Measurements from ENCODE around the gene GLYR1.
"Not testable (repeated sequence)": the region's sequence is repeated elsewhere in the genome, so short reads cannot be mapped to it uniquely, and the experiment has no call there.

The GLYR1 gene

DNA sequence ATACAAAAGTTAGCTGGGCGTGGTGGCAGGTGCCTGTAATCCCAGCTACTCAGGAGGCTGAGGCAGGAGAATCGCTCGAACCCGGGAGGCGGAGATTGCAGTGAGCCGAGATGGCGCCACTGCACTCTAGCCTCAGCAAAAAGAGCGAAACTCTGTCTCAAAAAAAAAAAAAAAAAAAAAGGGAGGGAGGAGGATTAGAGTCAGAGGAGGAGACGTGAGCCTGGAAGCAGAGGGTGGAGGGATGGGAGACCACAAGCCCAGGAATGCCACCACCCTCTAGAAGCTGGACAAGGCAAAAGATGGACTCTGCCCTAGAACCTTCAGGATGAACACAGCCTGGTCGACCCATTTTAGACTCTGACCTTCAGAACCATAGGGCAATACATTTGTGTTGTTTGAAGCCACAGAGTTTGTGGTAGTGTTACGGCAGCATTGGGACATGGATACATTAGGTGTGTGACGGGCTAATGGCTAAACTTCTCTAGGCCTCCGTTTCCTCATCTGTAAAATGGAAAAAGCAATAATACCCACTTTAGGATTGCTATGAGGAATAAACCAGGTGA lies 54.1 kb downstream of the GLYR1 start:
- no peak for DNase-seq (ENCODE audit: low read depth in 1 of 2, low spot score in 1 of 2)

DNA sequence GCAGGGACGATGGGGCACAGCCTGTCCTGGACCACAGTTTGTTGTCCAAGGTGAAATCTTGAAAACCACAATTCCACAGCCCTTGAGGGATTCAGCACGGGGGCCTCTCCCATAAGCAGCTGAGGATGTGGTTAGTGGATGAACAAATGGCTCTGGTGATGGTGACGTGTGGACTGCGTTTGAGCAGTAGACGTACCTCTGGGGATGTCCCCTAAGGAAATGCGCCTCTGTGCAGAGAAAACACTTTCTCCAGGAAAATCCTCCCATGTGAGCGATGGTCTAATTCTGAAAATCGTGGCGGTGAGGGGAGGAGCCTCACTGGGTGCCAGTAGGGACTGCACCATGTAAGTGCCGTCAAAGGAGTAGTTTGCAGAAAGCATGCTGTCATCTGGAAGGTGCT lies 56.2 kb downstream of the GLYR1 start:
- DNase-seq (ENCODE audit: low read depth in 1 of 2, low spot score in 1 of 2): no peak

DNA sequence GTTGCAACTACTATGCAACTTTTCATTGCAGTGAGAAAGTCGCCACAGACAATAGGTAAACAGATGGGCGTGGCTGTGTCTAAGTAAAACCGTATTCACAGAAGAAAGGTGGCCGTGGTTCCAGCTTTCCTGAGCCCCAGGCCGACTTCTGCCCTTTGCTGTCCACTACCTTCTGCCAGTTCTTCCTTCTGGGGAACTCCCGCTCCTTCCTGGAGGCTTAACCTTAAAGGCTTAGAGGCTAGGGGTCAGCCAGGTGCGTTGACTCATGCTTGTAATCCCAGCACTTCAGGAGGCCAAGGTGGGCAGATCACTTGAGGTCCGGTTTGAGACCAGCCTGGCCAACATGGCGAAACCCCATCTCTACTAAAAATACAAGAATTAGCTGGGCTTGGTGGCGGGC lies 56.8 kb downstream of the GLYR1 start:
- DNase-seq (ENCODE audit: low read depth in 1 of 2, low spot score in 1 of 2): no peak

DNA sequence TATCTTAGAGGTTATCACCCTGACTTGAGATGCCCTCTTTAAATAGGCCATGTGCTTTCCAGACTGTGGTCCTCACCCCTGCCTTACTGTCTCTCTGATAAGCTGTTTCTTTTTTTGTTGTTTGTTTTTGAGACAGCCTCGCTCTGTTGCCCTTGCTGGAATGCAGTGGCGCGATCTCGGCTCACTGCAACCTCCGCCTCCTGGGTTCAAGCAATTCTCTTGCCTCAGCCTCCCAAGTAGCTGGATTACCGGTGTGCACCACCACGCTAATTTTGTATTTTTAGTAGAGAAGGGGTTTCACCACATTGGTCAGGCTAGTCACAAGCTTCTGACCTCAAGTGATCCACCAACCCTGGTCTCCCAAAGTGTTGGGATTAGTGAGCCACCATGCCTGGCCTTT lies 58.2 kb downstream of the GLYR1 start:
- DNase-seq (ENCODE audit: low read depth in 1 of 2, low spot score in 1 of 2): no peak

DNA sequence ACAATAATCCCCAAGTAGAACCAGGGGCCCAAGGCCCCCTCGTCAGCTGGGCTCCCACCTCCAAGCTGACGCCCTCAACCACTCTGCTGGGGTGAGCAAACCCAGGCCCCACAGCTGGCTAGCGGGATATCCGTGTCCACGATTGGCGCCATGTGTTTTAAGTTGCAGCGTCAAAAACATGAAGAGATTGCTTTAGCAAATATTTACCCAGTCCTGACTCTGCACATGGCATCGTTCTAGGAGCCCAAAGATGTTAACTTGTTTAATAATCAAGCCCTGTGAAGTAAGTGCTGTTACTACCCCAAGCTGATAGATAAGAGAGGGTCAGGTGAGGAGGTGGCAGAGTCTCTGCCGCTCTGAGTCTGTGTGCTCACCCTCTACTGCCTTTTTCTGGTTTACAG lies 58.6 kb downstream of the GLYR1 start:
- DNase-seq (ENCODE audit: low read depth in 1 of 2, low spot score in 1 of 2): no peak

DNA sequence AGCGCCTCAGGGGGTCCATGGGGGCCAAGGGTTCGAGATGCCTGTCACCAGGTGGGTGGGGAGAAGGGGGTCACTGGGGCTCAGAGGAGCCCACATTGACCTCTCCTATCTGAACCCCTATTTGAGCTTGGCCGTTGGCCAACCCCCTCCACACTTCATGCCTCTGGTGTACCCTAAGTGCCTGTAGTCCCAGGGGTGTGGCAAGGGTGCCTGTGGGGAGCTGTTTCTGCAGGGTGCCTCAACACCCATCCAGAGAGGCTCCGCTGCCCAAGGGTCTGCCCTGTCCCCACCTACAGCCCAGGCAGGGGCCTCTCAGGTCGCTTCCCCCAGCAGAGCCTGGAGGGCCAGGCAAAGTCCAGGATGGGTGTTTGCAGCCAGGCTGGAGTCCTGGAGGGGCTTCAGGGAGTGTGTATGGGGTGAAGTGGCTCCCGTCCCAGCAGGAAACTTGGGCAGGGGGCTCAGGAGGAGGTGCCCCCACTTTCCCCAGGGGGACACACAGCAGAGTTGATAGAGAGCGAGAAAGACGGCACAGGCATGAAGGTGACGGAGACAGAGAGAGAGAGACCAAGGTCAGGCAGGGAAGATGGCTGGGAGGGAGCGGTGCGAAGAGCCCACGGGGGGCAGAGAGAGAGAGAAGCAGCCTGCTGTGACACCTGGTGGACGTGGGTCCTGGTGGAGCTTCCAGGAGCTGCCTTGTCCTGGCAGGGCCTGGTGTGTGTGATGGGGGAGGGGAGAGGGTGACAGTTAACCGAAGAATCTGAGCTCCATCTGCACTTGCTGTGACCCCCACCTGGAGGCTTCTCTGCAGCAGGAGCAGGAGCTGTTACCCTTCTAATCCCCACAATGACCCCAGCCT lies 59.2 kb downstream of the GLYR1 start, which contains the start of gene SEPTIN12:
Gene SEPTIN12, minus strand, starts transcription at position 719 of the 856 bp plus-strand sequence. Its CDS starts 700 bp downstream, at position 19.
- DNase-seq (ENCODE audit: low read depth in 1 of 2, low spot score in 1 of 2): no peak

DNA sequence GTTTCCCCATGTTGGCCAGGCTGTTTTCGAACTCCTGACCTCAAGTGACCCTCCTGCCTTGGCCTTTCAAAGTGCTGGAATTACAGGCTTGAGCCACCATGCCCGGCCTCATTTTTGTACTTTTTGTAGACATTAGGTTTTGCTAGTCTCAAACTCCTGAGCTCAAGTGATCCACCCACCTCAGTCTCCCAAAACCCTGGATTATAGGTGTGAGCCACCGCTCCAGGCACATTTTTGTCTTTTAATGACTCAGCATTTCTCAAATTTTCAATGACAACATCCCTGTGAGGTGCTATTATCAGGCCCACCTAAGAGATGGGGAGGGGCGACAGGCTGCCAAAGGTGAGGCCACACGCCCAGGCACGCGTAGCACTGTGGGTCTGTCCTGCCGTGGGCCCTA lies 60.0 kb downstream of the GLYR1 start:
- no peak for DNase-seq (ENCODE audit: low read depth in 1 of 2, low spot score in 1 of 2)

DNA sequence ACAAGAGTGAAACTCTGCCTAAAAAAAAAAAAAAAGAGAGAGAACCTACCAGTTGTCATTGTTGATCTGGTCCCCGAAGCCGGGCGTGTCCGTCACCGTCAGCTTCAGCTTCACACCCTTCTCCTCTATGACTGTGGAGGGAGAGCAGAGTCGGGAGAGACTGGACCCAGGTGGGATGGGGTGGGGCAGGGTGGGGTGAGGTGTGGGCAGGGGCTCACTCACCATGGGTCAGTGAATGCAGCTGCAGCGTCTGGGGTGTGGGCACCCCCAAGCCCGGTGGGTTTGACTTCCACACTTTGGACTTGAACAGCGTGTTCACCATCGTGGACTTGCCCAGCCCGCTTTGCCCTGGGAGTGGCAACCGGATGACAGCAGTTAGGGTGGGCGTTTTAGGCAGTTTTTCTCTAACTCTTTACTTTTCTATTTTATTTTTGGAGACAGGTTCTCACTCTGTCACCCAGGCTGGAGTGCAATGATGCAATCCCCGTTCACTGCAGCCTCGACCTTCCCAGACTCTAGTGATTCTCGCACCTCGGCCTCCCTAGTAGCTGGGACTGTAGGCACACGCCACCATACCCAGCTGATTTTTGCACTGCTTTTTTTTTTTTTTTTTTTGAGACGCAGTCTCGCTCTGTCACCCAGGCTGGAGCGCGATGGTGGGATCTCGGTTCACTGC lies 61.2 kb downstream of the GLYR1 start:
- DNase-seq (ENCODE audit: low read depth in 1 of 2, low spot score in 1 of 2): no peak

DNA sequence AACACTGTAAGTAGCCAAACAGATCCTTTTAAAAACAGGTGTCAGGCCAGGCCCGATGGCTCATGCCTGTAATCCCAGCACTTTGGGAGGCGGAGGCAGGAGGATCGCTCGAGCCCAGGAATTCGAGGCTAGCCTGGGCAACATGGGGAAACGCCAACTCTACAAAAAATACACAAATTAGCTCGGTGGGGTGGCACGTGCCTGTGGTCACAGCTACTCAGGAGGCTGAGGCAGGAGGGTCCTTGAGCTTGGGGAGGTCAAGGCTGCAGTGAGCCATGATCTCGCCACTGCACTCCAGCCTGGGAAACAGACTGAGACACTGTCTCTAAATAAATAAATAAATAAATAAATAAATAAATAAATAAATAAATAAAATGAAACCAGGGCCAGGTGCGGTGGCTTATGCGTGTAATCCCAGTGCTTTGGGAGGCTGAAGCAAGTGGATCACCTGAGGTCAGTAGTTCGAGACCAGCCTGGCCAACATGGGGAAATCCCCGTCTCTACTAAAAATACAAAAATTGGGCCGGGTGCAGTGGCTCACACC lies 62.6 kb downstream of the GLYR1 start:
- not testable (repeated sequence) for DNase-seq (ENCODE audit: low read depth in 1 of 2, low spot score in 1 of 2)

DNA sequence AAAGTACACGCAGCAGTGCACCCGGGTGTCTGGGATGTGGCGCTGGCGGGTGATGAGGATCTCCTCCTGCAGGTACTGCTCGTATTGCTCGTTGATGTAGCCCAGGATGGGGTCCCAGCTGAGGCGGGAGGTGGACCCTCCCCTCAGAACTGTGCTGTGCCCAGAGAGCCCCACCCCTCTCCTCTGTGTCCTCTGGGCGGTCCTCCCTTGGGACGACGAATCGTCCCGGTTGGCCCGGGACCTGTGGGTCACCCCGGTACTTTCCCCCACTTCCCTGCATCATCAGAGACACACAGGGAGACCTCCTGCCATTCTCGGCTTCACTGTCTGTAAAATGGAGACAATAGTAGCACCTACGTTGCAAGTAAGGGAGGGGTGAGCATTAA lies 63.1 kb downstream of the GLYR1 start:
- no peak for DNase-seq (ENCODE audit: low read depth in 1 of 2, low spot score in 1 of 2)

DNA sequence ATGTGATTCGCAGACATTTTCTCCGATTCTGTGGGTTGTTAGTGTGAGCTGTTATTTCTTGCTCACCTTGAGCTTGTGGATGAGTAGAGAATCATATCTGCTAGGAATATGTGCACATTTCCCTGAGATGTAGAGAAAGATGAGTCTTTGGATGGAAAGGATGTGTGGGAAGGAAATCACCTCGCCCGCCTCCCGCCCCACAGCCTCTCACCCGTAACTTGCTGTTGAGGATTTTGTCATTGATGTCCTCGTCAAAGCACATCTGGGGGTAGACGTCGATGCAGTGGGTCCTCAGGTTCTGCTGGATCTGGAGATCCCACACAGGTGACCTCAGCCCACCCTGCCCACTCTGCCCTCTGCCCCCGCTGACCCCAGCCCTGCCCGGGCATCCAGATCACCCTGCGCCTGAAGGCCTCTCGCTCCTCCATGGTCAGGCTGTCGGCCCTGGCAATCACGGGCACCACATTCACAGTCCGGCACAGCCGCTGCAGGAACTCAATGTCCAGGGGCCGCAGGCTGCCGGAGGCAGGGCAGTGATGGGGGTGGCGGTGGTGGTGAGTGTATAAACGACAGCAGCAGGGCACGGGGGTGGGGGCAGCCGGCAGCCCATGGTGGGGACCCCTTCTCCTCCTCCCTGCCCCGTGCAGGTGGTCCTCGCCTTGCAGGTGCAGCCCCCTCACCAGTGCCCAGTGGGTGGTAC lies 63.7 kb downstream of the GLYR1 start:
- no peak for DNase-seq (ENCODE audit: low read depth in 1 of 2, low spot score in 1 of 2)

DNA sequence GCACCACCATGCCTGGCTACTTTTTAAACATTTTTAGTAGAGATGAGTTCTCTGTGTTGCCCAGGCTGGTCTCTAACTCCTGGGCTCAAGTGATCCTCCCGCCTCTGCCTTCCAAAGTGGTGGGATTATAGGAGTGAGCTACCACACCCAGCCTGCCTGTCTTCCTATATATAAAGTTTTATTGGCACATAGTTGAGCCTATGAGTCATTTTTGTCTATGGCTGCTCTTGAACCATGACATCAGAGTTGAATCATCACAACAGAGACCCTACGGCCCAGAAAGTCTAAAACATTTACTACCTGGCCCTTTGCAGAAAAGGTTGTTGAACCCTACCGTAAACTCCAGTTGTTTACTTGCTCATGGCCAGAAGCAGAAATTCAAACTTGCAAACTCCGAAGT lies 66.9 kb downstream of the GLYR1 start:
- DNase-seq (ENCODE audit: low read depth in 1 of 2, low spot score in 1 of 2): no peak

DNA sequence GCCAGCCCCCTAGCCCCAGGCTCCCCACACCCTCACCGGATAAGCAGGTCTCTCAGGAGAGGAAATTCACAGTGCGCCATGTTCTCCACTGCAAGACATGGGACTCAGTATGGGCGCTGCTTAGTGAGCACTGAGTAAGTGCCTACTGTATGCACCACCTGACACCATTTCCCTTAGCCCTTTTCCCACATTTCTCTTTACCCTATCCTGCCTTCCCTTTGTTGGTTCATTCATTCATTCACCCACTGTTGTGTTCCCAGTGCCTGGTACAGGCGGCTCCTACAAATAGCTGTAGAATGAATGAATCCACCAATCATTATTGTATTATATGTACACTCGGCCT lies 69.1 kb downstream of the GLYR1 start:
- no peak for DNase-seq (ENCODE audit: low read depth in 1 of 2, low spot score in 1 of 2)

DNA sequence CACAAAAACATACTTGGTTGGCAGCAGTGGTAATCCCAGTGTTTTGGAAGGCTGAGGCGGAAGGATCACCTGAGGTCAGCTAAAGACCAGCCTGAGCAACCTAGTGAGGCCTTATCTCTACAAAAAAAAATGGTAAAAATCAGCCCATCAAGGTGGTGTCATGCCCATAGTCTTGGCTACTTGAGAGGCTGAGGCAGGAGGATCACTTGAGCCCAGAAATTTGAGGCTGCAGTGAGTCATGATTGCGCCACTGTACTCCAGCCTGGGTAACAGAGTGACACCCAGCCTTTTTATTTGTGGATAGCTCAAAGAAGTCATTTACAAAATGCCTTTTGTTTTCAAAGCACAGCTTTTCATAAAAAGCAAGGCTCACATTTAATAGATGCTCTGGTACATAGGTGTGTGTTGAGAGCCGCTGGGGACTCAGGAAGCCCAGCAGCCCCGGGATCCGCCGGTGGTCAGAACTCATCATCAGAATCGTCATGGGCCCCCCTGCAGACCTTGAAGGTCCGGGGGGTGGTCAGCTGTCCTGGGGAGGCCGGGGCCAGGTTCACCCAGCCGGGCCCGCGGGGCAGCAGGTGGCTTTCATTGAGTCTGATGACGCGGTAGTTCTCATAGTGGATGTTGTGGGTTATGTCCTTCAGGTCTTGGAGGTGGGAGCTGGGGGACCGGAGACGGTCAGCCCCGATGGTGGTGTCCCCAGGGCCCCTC lies 69.6 kb downstream of the GLYR1 start:
- DNase-seq (ENCODE audit: low read depth in 1 of 2, low spot score in 1 of 2): no peak

DNA sequence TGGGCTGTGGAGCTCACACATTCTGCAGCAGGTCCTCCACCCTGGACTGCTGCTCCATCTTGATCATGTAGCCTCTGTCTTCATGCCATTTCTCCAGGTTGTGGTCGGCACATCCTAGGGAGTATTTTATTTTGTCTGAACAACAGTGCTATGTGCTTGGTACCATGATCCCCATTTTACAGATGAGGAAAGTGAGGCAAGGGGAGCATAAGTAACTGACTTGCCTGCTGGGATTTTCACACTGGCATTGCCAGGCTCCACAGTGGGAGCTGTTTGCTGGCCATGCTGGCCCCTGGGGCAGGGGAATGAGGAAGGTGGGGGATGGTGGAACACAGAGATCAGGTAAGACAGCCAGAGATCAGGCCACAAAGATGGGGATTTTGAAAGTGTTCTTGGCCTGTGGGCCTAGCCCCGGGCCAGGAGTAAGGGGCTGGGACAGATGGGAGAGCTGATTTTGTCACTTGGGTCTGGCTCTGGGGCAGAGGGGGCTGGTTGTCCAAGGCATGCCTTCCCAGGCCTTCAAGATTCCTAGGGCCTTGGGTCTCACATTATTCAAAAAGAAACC lies 70.9 kb downstream of the GLYR1 start:
- DNase-seq (ENCODE audit: low read depth in 1 of 2, low spot score in 1 of 2): no peak

DNA sequence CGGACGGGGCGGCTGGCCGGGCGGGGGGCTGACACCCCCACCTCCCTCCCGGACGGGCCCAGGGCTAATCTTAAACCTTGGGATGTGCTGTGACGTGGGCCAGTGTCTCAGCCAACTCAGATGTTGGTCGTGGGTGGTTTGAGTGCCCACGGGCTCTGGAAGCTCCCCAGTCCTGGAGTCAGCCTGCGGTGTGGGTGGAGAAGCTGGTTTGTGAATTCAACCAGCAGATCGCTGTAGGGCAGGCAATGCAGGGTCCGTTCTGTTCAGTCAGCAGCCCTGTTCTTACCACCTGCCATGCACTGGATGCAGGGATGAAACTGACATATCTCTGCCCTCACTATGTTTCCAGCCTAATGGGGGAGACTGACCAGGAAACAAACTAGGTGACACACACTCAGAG lies 72.1 kb downstream of the GLYR1 start:
- DNase-seq (ENCODE audit: low read depth in 1 of 2, low spot score in 1 of 2): no peak

DNA sequence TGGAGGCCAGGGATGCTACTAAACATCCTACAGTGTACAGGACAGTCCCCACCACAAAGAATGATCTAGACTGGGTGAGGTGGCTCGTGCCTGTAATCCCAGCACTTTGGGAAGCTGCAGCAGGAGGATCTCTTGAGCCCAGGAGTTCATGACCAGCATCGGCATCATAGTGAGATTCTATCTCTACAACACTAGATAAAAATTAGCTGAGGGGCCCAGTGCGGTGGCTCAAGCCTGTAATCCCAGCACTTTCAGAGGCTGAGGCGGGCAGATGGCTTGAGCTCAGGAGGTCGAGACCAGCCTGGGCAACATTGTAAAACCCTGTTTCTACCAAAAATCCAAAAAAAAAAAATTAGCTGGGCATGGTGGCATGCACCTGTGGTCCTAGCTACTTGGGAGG lies 74.7 kb downstream of the GLYR1 start:
- no peak for DNase-seq (ENCODE audit: low read depth in 1 of 2, low spot score in 1 of 2)

DNA sequence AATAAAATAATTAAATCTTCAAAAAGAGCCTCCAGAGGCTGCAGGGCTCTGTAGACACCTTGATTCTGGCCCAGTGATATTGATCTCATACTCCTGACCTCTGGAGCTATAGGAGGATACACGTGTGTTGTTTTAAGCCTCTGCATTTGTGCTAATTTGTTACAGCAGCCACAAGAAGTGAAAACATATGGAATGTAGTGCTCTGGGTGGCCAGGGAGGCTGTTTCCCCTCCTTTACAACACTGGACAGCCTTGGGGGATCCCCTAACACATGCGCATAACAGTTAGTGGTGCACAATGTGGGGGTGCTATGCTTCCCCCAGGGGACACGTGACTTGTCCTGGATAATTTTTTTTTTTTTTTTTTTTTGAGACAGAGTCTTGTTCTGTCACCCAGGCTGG lies 75.4 kb downstream of the GLYR1 start:
- DNase-seq (ENCODE audit: low read depth in 1 of 2, low spot score in 1 of 2): no peak

DNA sequence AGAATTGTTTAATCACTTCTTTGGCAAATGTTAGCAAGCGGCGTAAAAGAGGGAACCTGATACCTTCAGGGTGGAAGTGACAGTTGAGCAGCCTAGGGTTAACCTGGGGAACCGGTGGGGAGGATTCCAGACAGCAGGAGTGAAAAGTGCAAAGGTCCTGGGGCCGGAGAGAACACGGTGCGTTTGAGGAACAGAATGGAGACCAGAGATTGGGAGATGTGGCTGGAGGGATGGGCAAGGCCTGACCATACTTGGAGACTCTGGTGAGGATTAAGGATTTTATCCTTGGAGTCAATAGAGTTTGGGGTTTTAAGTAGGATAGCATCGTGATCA lies 77.8 kb downstream of the GLYR1 start:
- no peak for DNase-seq (ENCODE audit: low read depth in 1 of 2, low spot score in 1 of 2)

DNA sequence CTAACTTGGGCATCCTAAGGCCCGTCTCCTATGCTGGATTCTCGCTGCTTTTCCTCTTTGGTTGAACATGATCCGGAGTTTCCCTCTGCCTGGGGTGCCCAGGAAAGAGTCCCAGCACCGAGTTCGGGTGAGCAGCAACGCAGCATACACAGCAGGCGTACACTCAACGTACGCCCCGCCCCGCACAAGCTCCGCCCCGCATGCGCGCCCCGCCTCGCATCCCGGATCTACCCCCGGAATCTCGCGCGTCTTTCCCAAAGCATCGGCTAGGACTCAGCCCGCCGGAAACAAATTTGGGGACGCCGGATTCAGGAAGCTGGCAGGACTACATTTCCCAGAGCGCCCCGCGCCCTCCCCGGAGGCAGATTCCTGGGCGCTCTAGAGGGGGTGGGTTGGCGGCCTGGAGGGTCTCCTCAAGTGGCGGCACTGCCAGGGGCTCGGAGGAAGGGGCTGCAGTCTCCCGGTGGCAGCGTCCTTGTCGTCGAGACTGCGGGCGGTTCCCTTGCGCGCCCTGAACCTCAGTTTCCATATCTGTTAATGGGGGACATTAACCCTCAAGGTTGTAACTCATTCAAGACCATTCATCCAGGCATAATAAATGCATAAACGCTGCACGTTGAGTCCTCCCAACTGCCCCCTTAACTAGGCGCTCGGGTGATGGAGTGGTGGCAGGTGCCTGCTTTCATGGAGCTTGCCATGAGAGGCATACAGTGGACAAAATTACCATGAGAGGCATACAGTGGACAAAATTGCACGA lies 78.4 kb downstream of the GLYR1 start:
- DNase-seq (ENCODE audit: low read depth in 1 of 2, low spot score in 1 of 2): peak; percentile 63 to 82
